Right renal pelvis (tissue), 4 donors: ENCODE results near the gene FAM200B. TPM values are rescaled to one million over a fixed set of nuclear protein-coding genes. Genes with fewer than 3 reads are reported as not detected.

Source experiments
- DNase-seq, 4 donors: peaks; one replicate each; pipeline ENCODE4 v3.0.0-alpha.2; 2013; ENCODE audit warnings: low read depth in 4 of 4, low spot score in 3 of 4, missing footprints in 1 of 4
- polyA plus RNA-seq, 4 donors: library from polyadenylated mRNA; unstranded; fragments of 120-200 nt; gene quantifications; one replicate each; pipeline ENCODE4 v1.2.1, GENCODE V29; 2013; ENCODE audit not compliant: insufficient read length in 4 of 4

FAM200B gene
- polyA plus RNA-seq, 4 donors: 68.5 to 87.8 (median 85.8) TPM

GRCh38 chr4:15667006-15667405 is 14.6 kb upstream of the FAM200B start:
- no peak for DNase-seq

GRCh38 chr4:15668566-15669435 is 12.8 kb upstream of the FAM200B start:
- DNase-seq: no peak

- no peak for DNase-seq
These were observed 11.1 kb upstream of the FAM200B start for GRCh38 chr4:15670576-15670975.

GRCh38 chr4:15672101-15672500 is 9.5 kb upstream of the FAM200B start:
- DNase-seq: no peak

- DNase-seq: no peak
These were observed 8.3 kb upstream of the FAM200B start for GRCh38 chr4:15673337-15673736.

GRCh38 chr4:15674046-15674445 is 7.6 kb upstream of the FAM200B start:
- DNase-seq: no peak

- DNase-seq: no peak
These were observed 6.7 kb upstream of the FAM200B start for GRCh38 chr4:15674926-15675325.

- DNase-seq: no peak
These were observed 6.3 kb upstream of the FAM200B start for GRCh38 chr4:15675356-15675755.

- no peak for DNase-seq
These were observed 5.6 kb upstream of the FAM200B start for GRCh38 chr4:15676039-15676438.

GRCh38 chr4:15676899-15677298 is 4.7 kb upstream of the FAM200B start:
- no peak for DNase-seq

GRCh38 chr4:15677507-15677988 is 4.1 kb upstream of the FAM200B start:
- peak in 2 of 4 donors; percentile 8 to 28 for DNase-seq

- DNase-seq: no peak
These were observed 608 bp upstream of the FAM200B start for GRCh38 chr4:15681067-15681371.

GRCh38 chr4:15682242-15683142 is 865 bp downstream of the FAM200B start:
- DNase-seq: peak in 2 of 4 donors; percentile 7 to 13

GRCh38 chr4:15683143-15683495 is 1.5 kb downstream of the FAM200B start:
- no peak for DNase-seq

- DNase-seq: no peak
These were observed 2.9 kb downstream of the FAM200B start for GRCh38 chr4:15684498-15684897.

- DNase-seq: no peak
These were observed 6.4 kb downstream of the FAM200B start for GRCh38 chr4:15688051-15688450.

- no peak for DNase-seq
These were observed 7.9 kb downstream of the FAM200B start for GRCh38 chr4:15689540-15689939.

- no peak for DNase-seq
These were observed 8.6 kb downstream of the FAM200B start for GRCh38 chr4:15690020-15690809.

GRCh38 chr4:15691346-15692135 is 9.9 kb downstream of the FAM200B start:
- DNase-seq: no peak

GRCh38 chr4:15692602-15693001 is 11.0 kb downstream of the FAM200B start:
- no peak for DNase-seq
